Superior temporal gyrus (tissue), 1 donor: ENCODE measurements around the gene SPTB.
A peak's percentile ranks its signal among the peaks of the same experiment; 100 is the strongest.

ENCODE experiments used
- DNase-seq: peaks from one replicate; pipeline ENCODE4 v3.0.0-alpha.2; 2016; ENCODE audit errors: extremely low spot score

Gene SPTB

DNA sequence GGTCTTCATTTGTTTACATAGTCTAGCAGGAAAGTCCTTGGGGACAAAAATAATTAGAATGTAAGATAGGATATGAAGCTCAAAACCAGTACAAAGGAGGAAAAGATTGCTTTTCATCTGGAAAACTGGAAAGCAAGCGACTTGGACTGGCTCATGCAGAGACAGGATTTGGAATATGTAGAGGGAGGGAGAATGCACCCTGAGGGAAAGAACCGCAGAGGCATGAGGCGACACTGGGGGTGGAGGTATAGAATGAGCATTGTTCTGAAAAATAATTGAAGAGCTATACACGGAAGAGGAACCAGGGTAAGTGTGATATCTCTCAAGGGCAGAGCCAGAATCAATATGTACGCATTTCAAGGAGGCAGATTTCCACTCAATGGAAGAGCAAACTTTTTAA, 90.0 kb downstream of the SPTB start:
- no peak for DNase-seq

- peak; percentile 64 for DNase-seq
These were observed 91.0 kb downstream of the SPTB start for GRCh38 chr14:64788706-64789105.

GRCh38 chr14:64787619-64788018, 92.1 kb downstream of the SPTB start:
- DNase-seq, result no peak

DNA sequence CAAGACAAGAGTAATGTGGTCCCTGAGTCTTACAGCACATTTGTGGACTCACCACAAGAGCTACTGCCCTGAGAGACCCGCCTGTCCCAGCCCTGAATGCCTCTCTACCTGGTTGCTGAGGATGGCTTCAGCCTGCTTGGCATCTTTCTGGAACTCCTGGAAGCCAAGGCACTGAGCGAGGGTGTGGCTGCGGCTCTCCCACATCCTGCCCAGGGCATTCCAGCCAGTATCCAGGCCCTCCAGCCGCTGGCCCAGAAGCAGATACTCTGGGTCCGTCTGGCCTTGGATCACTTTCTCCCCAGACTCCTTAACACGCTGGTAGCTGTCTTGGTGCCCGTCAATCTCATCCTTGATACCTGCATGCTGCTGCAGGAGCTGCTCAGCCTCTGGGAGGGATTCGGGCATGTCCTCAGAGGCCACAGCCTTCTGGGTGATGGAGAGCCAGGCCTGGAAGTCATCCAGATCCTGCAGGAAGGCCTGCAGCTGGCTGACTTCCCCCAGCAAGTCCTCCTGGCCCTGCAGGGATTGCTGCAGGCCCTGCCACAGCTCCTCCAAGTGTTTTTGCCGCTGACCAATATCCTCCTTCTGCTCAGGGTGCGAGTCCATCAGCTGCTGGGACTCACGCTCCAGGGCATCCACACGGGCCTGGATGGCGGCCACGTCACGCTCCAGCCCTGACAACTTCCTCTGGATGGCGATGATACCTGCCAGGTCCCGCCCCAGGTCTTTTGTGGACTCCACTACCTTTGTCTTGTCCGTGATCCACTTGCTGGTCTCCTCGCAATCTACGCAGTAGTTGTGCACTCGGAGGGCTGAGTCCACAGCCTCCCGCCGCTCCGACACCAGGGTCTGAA, 93.2 kb downstream of the SPTB start:
- no peak for DNase-seq

DNA sequence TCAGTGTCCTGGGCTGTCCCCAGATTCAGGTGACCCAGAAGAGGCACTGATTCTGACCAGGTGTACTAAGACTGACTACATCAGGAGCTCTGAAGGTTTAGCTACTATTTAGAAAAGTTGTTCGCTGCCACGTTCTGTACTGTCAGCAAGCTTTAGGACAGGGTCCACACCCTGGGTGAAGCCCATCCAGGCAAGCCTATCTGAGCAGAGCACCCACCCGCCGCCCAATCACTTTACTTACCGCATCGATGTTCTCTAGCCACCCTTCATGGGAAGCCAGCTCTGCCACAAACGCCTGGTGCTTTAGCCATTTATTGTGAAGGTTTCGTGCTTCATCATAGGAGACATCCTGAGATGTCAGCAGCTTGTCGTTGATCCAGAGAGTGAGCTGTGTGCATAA, 95.7 kb downstream of the SPTB start:
- no peak for DNase-seq

GRCh38 chr14:64782196-64782595, 97.5 kb downstream of the SPTB start:
- DNase-seq, result no peak

- no peak for DNase-seq
These were observed 100.2 kb downstream of the SPTB start for GRCh38 chr14:64779472-64779871.

DNA sequence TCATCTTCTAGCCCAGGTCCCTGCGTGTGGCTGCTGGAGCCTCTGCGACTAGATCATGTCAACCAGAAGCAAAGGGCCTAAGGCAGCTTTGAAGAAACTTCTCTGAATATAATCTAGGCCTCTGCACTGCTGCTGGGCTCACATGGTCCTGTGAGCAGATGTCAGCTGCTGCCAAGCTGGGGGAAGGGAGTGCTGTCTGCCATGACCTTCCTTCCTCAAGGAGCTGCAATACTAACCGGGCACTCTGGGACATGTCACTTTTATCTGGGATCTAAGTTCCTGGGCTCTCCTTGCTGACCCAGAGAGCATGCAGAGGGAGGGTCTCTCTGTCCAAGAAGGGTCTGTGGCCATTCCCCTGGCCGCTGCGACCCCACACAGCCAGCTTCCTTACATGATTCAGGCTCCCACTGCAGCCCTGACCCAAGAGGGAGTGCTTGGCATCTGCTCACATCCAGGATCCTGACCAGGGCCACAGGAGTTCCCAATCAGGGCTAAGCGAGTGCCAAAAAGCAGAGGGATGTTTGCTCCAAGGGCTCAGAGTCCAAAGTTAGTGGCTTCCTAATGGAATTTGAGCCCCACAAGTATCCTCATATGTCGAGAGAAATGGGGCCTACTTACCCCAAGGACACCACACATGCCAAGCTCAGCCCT, 101.5 kb downstream of the SPTB start:
- no peak for DNase-seq

DNA sequence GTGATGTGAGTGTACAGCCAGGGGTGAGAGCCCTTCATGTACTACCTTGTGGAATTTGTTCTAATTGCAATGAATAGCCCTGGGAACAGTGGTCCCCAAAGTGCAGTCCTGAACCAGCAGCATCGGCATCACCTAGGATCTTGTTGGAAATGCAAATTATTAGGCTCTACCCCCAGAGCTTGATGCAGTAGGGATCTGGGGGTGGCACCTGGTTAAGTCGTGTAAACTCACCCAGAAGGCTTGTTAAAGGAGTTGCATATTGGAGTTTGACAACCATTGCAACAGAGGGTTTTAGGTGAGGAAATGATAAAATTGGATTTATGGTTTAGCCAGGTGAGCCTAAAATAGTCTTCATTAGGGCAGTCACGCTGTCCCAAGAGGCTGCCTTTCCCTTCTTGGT, 102.2 kb downstream of the SPTB start:
- DNase-seq, result no peak

GRCh38 chr14:64775081-64775777, 104.5 kb downstream of the SPTB start:
- no peak for DNase-seq

GRCh38 chr14:64774272-64774671, 105.4 kb downstream of the SPTB start:
- DNase-seq, result no peak

- no peak for DNase-seq
These were observed 106.1 kb downstream of the SPTB start for GRCh38 chr14:64773577-64773976.

DNA sequence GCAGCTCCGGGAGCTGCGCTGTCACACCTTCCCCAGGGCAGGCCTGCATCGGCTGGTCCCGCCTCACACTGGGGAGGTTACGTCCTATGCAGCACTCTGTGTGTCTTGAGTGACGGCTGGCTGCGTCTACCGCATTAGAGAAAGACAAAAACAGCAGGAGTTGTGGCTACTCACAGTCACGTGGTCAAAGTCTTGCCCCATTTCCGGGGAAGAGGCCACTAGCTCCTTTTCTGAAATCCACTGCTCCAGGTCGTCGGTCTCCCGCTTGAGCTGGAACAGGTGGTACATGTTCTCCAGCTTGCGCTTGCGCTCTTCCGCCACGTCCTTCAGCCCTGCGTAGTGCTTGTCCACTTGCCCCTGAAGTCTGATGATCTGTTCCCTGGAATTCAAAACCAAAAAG, 106.7 kb downstream of the SPTB start:
- no peak for DNase-seq

GRCh38 chr14:64772397-64772950, 107.2 kb downstream of the SPTB start:
- DNase-seq, result no peak

DNA sequence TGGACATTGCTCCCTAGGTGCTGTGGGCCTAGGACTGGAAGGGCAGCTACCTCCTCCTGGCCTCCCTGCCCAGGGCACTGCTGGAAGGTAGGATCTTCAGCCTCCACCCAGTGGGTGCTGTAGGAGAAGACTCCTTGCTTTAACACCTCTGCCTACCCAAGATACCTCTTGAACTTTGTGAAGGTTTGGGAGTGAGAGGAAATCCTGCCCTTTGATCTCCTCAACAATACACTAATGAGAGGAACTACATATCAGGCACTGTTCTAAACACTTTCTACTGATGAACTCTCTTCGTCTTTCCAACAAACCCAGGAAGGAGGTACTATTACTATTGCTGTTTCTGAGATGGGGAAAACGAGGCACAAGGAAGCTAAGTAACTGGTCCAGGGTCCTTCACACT, 108.5 kb downstream of the SPTB start:
- no peak for DNase-seq

DNA sequence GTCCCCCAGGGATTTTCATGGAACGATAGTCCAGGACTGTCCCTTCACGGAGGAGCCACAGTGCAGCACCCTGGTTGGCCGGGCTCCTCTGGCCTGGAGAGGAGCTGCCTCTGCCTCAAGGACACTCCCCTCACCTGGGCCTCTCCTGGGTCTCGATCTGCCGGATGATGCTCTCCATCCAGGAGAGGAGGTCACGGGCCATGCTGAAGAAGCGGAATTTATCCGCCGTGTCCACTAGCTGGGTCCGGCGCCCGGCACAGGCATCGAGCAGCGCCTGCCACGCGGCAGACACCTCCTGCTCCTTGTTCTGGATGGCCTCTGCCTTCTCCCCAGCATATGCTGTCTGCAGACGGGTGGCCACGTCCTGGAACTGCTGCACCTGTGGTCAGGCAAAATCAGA, 109.0 kb downstream of the SPTB start:
- no peak for DNase-seq

DNA sequence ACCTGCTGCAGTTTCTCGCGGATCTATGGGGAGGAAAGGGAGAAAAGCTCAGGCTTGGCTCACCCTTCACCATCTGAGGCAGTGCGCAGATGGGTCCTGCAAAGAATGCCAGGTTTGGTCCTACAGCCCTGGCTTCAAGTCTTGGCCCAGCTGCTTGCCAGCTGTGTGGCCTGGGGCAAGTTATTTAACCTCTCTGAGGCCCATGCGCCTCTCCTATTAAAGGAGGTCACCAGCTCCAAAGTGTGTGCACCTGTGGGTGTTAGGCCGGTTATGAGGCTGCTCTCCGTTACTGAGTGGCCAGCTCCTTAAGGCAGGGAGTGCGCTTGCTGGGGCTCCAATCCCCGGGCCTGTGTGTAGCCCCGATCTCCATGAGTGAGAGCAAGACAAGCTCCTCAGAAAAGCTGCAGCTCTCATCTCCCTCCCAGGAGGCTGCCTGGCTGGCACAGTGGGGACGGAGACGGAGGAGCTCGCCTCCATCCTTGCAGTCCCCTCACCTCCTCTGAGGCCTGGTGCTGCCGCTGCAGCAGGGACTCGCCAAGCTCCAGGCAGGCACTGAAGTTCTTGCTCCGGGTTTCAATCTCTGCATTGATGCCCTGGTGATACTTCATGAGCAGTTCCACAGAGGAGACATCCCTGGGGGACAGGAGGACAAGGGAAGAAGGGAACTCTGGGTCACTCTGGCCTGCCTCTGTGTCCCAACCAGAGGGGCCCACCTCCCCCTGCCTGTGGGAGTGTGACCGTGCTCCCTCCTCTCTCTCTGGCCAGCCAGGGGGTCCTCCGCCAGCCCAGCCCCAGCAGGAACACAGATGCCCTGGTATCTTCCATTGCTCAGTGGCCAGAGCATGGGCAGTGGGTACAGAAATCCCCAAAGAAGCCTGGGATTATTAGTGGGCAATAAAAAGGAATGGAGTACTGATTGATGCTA, 110.3 kb downstream of the SPTB start:
- no peak for DNase-seq

DNA sequence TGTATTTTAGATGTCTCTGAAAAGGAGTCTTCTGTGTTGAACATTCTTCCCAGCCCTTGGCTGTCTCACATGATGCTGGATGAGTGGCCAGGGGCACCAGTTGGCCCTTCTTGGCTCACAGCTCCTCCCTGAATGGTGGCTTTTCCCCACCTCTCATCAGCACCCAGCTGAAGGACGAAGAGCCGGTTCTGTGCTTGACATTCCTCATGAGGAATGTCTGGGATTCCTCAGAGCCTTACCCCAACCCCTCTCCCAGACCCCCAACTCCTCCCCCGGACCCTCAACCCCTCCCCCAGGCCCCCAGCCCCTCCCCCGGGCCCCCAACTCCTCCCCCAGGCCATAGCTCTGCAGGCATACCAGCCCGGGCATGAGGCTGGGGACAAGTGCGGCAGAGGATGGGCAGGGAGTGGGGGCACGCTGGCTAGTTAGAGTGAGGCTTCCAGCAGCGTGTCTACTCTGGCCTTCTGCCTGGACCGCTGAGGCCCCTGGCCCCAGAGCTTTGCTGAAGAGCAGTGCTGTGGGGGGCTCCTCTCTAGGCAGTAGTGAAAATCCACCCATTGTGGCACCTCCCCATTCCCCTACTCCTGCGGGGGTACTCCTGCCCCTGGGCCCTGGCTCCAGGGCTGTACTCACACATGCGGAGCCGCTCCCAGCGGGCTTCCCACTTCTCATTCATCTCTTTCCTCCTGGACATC, 111.2 kb downstream of the SPTB start:
- DNase-seq, result no peak

DNA sequence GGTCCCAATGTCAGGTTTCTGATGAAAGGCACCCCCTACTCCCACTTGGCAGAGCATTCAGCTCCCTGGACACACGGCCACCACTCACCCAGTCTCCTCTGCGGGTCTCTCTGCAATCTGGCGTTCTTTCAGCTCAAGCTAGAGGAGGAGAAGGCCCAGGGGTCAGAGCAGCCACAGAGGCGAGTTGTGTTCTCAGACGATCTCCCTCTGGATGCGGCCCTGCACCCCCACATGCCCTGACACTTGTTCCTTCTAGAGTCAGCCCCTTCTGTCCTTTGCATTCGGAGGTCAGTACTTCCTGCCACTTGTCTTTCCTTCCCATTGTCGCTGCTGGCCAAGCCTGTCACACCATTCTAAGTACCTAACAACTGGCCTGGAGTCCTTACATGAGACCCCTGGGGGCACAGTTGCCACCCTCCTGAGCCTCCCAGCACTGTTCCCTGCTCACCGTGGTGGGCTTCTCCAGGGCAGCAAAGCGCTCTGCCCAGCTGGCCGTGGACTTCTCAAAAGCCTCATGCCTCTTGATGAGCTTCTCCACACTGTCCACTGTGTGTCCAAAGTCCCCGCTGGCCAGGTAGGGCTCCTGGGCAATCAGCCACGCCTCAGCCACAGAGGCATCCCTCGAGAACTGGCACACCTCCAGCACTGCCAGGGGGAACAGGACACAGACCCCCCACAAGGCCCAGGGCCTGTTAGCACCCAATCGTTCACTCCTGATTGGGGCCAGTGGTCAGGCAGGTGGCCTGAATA, 112.3 kb downstream of the SPTB start:
- no peak for DNase-seq
